ENCODE measurements around the gene CFAP20. TPM values are rescaled to one million over a fixed set of nuclear protein-coding genes. Genes with fewer than 3 reads are reported as not detected.

CFAP20 gene
- total and polyA plus RNA-seq, 2 donors from 2014 or later = 22.3 to 33.3 TPM

Other genes with a start within 250 kb of the CFAP20 start
- gene CNGB1, start 158.3 kb downstream of the CFAP20 start, total RNA-seq = not detected
- gene CNGB1, start 158.3 kb downstream of the CFAP20 start, polyA plus RNA-seq (ENCODE audit: insufficient read depth, low read depth, low replicate concordance) = not detected
- gene ZNF319, start 128.7 kb downstream of the CFAP20 start, total RNA-seq = 10.9 TPM
- gene ZNF319, start 128.7 kb downstream of the CFAP20 start, polyA plus RNA-seq (ENCODE audit: insufficient read depth, low read depth, low replicate concordance) = 2.9 TPM
- gene USB1, start 128.0 kb downstream of the CFAP20 start, total RNA-seq = 32.8 TPM
- 18.3 TPM for gene USB1, start 128.0 kb downstream of the CFAP20 start, polyA plus RNA-seq (ENCODE audit: insufficient read depth, low read depth, low replicate concordance)
- gene MMP15, start 103.6 kb downstream of the CFAP20 start, total RNA-seq = 31.4 TPM
- gene MMP15, start 103.6 kb downstream of the CFAP20 start, polyA plus RNA-seq (ENCODE audit: insufficient read depth, low read depth, low replicate concordance) = 19.1 TPM
- 55.3 TPM for gene CSNK2A2, start 68.7 kb upstream of the CFAP20 start, total RNA-seq
- 26.7 TPM for gene CSNK2A2, start 68.7 kb upstream of the CFAP20 start, polyA plus RNA-seq (ENCODE audit: insufficient read depth, low read depth, low replicate concordance)
- gene PRSS54, start 165.6 kb upstream of the CFAP20 start, total RNA-seq = not detected
- not detected for gene PRSS54, start 165.6 kb upstream of the CFAP20 start, polyA plus RNA-seq (ENCODE audit: insufficient read depth, low read depth, low replicate concordance)

All from kidney (tissue), 2 donors.